Cardiac fibroblast (primary cell): Measurements from ENCODE around the gene PRTFDC1.

Source experiments
- DNase-seq, 2 donors: peaks; one replicate each; pipeline versions ENCODE4 v3.0.0 to v3.0.0-alpha.2; 2010; ENCODE audit warnings: low read depth in 2 of 2
- H3K4me3 ChIP-seq, 2 donors: replicated peaks in 1 of 2; 1 replicate in 1 of 2; 2 replicates in 1 of 2; pipeline ENCODE4 v1.5.1; 2011; ENCODE audit warnings: low read depth in 2 of 2, low read length in 2 of 2, mild to moderate bottlenecking in 2 of 2, moderate library complexity in 1 of 2
- TF ChIP-seq, protein P1 (sequence below): IDR thresholded peaks from one replicate; pipeline ENCODE4 v1.5.1; 2011; ENCODE audit warnings: low read depth, mild to moderate bottlenecking, low read length, inconsistent platforms

PRTFDC1 gene

GRCh38 chr10:24882047-24882698 lies 70.2 kb downstream of the PRTFDC1 start:
- TF ChIP-seq, protein P1, sequence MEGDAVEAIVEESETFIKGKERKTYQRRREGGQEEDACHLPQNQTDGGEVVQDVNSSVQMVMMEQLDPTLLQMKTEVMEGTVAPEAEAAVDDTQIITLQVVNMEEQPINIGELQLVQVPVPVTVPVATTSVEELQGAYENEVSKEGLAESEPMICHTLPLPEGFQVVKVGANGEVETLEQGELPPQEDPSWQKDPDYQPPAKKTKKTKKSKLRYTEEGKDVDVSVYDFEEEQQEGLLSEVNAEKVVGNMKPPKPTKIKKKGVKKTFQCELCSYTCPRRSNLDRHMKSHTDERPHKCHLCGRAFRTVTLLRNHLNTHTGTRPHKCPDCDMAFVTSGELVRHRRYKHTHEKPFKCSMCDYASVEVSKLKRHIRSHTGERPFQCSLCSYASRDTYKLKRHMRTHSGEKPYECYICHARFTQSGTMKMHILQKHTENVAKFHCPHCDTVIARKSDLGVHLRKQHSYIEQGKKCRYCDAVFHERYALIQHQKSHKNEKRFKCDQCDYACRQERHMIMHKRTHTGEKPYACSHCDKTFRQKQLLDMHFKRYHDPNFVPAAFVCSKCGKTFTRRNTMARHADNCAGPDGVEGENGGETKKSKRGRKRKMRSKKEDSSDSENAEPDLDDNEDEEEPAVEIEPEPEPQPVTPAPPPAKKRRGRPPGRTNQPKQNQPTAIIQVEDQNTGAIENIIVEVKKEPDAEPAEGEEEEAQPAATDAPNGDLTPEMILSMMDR: peak; percentile 10
- no peak overlapping the region for H3K4me3 ChIP-seq
- DNase-seq: peak; percentile 81 to 93

- DNase-seq: no peak
- TF ChIP-seq, protein P1: no peak
- no peak overlapping the region for H3K4me3 ChIP-seq
Observed at GRCh38 chr10:24879861-24880260, 72.5 kb downstream of the PRTFDC1 start.

DNA sequence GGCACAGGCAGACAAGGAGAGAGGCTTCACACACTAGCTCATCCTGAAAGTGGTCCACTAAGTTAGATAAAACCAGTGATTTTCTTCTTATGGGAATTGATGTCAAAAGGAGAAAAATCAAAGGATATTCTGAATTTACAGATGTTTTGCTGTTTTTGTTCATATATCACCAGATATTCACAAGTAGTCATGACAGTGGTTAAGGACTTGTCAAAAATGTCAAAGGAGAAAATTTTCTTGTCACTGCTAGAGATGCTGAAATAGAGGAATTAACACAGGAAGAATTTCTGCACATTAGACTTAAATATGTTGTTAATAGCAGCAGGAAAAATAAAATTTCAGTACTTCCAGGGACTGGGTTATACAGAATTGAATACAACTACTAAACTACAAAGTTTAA lies 78.3 kb downstream of the PRTFDC1 start:
- H3K4me3 ChIP-seq: no peak overlapping the region
- TF ChIP-seq, protein P1: no peak
- no peak for DNase-seq

DNA sequence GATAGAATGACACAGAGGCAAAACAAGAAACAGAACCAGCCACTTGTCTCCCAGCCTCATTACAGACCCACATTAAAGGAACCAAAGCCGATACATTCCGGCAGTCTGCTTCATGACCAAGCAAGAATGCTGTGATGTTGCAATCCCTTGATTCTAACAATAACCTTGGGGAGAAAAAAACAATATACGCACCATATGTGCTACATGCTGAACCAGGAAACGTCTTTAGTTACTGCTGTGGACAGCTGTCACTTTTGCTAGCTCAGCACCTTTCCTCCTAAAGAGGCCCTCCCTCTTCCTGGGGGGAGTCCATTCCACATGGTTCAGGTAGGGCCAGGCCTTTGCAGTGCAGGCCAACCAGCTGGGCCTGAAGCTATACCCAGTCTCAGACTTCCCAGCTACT lies 79.1 kb downstream of the PRTFDC1 start:
- DNase-seq: peak; percentile 97 to 98
- TF ChIP-seq, protein P1: no peak
- H3K4me3 ChIP-seq: no peak overlapping the region

GRCh38 chr10:24872790-24873182 lies 79.6 kb downstream of the PRTFDC1 start:
- TF ChIP-seq, protein P1: no peak
- no peak for DNase-seq
- H3K4me3 ChIP-seq: no peak overlapping the region

GRCh38 chr10:24872049-24872789 lies 80.2 kb downstream of the PRTFDC1 start:
- DNase-seq: peak in 1 of 2 donors; percentile 24
- TF ChIP-seq, protein P1: no peak
- no peak overlapping the region for H3K4me3 ChIP-seq
